ENCODE measurements around the gene IL11. TPM values are rescaled to one million over a fixed set of nuclear protein-coding genes. Genes with fewer than 3 reads are reported as not detected.

IL11 gene
- total and polyA plus RNA-seq, 2 of the 13 experiments (the other 11 are each of a cell fraction or from before 2014, with no cell fraction given), result 2.5 to 2.9 TPM

DNA sequence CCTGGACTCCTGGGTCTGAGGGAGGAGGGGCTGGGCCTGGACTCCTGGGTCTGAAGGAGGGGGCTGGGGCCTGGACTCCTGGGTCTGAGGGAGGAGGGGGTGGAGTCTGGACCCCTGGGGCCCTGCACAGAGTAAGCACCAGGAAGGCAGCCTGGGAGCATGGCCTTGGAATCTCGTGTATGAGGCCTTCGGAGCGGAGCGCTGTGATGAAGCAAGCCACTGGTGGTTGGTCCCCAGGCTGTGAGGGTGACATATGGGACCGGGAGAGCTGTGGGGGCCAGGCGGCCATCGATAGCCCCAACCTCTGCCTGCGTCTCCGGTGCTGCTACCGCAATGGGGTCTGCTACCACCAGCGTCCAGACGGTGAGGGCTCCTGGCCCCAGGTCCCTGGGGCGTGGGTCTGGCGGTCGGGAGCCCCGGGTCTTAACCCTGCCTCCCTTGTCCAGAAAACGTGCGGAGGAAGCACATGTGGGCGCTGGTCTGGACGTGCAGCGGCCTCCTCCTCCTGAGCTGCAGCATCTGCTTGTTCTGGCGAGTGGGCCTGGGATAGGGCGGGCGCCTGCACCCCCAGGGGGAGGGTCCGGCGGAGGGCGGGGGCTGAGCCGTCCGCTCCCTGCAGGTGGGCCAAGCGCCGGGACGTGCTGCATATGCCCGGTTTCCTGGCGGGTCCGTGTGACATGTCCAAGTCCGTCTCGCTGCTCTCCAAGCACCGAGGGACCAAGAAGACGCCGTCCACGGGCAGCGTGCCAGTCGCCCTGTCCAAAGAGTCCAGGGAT lies 7.3 kb upstream of the IL11 start (continued):
- no peak for TF ChIP-seq GPBP1L1 (CRISPR knock-in tag; IDR thresholded peaks at IDR 0.05)
- TF ChIP-seq ZMYM3 (CRISPR knock-in tag; IDR thresholded peaks at IDR 0.05), result no peak
- no peak for TF ChIP-seq ZBTB2 (CRISPR knock-in tag; IDR thresholded peaks at IDR 0.05; ENCODE audit: low read depth)
- TF ChIP-seq MLXIP (CRISPR knock-in tag; IDR thresholded peaks at IDR 0.05; ENCODE audit: borderline replicate concordance), result no peak
- no peak for TF ChIP-seq HMGXB4 (CRISPR knock-in tag; IDR thresholded peaks at IDR 0.05; ENCODE audit: borderline replicate concordance in 1 of 2, low read depth in 1 of 2)
- no peak for TF ChIP-seq RARG (CRISPR knock-in tag; IDR thresholded peaks at IDR 0.05; ENCODE audit: low read depth)
- TF ChIP-seq ZNF709 (CRISPR knock-in tag; IDR thresholded peaks at IDR 0.05), result no peak
- no peak for TF ChIP-seq TRIM24 (CRISPR knock-in tag; IDR thresholded peaks at IDR 0.05)
- TF ChIP-seq HNF4A (CRISPR knock-in tag; IDR thresholded peaks at IDR 0.05), result peak; percentile 30; the same call in 1 of the 2 replicates
- TF ChIP-seq SALL2 (CRISPR knock-in tag; IDR thresholded peaks at IDR 0.05), result no peak
- TF ChIP-seq HMG20B (CRISPR knock-in tag; conservative IDR thresholded peaks at IDR 0.05), result no peak
- TF ChIP-seq NCOA1 (CRISPR knock-in tag; IDR thresholded peaks at IDR 0.05), result no peak
- no peak for TF ChIP-seq TERF1 (CRISPR knock-in tag; IDR thresholded peaks at IDR 0.05)
- TF ChIP-seq, protein P1, sequence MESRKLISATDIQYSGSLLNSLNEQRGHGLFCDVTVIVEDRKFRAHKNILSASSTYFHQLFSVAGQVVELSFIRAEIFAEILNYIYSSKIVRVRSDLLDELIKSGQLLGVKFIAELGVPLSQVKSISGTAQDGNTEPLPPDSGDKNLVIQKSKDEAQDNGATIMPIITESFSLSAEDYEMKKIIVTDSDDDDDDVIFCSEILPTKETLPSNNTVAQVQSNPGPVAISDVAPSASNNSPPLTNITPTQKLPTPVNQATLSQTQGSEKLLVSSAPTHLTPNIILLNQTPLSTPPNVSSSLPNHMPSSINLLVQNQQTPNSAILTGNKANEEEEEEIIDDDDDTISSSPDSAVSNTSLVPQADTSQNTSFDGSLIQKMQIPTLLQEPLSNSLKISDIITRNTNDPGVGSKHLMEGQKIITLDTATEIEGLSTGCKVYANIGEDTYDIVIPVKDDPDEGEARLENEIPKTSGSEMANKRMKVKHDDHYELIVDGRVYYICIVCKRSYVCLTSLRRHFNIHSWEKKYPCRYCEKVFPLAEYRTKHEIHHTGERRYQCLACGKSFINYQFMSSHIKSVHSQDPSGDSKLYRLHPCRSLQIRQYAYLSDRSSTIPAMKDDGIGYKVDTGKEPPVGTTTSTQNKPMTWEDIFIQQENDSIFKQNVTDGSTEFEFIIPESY (CRISPR knock-in tag; IDR thresholded peaks at IDR 0.05), result no peak
- TF ChIP-seq ZNF432 (CRISPR knock-in tag; IDR thresholded peaks at IDR 0.05; ENCODE audit: borderline replicate concordance), result no peak
